GM18517 (cell line): Measurements from ENCODE around the gene POMT1.
"Not testable (repeated sequence)": the region's sequence is repeated elsewhere in the genome, so short reads cannot be mapped to it uniquely, and the experiment has no call there.

Experiments used
- ATAC-seq: cut with Tn5 transposase; IDR thresholded peaks from one replicate; pipeline ENCODE4 v1.9.1; 2021; ENCODE audit warnings: mild to moderate bottlenecking, moderate library complexity; ENCODE audit not compliant: unreplicated experiment

POMT1 gene

GRCh38 chr9:131549186-131549585, 46.5 kb downstream of the POMT1 start:
- ATAC-seq = not testable (repeated sequence)

- ATAC-seq = not testable (repeated sequence)
Measured at GRCh38 chr9:131550465-131550864, 47.7 kb downstream of the POMT1 start.

DNA sequence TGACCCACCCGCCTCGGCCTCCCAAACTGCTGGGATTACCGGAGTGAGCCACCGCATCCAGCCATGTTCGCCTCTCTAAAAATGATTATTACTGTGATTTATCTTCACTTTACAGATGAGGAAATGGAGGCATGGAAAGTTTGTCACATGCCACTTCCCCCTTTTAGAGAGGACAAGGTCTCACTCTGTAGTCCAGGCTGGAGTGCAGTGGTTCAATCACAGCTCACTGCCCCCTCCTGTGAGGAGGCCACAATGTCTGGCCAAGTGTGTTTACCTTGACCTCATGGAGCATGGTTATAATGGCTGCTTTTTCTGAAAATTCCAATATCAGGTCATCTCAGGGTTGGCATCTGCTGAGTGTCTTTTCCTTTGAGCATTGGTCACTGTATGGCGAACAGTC, 49.3 kb downstream of the POMT1 start:
- no peak for ATAC-seq

GRCh38 chr9:131554087-131554842, 51.5 kb downstream of the POMT1 start:
- no peak for ATAC-seq

DNA sequence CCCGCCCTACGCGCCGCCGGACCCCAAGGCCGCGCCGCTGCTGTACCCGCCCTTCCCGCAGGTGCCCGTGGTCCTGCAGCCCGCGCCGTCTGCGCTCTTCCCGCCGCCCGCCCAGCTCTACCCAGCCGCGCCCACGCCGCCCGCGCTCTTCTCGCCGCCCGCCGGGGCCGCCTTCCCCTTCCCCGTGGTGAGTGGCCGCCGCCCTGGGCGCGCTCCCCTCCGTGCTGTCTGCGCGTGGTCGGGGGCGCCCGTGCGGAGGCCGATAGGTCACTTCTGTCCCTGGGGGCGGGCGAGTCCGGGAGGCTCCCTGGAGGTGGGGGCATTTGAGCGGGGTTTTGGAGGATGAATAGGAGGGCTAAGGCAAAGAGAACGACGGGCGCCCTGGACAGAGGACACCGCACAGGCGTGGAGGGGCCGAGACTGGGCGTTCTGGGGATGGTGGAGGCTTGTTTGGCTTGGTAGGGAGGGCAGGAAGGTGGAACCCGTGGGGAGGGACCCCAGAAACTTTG, 52.2 kb downstream of the POMT1 start:
- ATAC-seq = no peak

DNA sequence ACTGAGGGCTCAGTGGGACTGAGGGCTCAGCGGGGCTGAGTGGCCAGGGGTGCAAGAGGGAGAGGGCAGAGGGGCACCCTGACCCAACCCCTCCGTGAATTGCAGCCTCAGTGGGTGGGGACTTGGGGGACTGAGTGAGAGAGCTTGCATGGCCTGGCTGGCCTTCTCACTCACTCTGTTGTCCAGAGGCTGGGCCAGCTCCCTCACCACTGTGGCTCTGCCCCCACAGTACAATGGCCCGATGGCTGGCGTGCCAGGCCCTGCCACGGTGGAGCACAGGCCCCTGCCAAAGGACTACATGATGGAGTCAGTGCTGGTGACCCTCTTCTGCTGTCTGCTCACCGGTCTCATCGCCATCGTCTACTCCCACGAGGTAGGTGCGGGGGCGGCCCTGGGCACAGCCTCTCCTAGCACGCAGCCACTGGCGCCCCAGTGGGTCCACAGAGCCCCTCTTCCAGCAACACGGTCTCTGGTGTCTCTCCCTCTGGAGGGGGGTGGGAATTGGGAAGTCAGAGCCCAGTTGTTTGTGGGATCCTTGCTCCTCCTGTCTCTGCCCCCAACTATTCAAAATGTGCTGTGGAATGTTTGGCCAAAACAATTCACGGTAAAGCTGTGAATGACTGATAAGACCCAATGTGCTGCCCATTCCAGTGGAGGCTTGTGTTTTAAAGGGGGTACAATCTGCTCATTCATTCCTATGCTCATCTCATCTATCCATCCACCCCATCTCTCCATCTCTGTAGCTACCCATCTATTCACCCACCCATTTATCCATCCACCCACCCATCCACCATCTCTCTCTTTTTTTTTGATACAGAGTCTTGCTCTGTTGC, 53.3 kb downstream of the POMT1 start:
- ATAC-seq = no peak

DNA sequence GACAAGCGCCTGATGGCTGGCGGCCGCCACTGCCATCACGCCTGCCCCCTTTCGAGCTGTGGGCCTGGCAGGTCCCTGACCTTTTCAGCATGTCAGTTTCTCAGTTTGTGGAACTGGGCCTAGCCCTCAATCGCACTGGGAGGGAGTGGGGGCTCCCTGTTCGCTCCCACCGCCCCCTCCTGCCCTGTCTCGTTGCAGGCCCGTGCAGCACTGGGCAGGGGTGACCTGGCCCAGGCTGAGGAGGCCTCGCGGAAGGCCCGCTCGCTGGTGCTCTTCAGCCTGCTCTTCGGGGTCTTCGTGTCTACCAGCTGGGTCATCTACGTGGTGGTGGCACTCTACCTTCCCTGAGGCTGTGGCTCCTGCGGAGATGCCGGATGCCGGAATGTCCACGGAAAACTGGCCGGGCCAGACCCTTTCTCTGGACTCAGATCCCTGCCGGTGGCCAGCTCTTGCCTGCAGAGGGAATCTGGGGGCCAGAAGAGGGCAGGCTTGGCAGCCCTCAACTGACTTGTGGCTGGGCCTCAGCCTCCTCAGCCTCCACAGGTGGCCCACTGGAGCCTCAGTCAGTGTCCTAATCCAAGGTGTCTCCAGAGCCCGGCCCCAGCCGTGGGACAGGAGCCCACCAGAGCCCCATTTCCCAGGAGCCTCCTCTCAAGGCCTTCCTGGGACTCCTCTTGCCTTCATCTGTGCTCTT, 55.3 kb downstream of the POMT1 start:
- no peak for ATAC-seq

DNA sequence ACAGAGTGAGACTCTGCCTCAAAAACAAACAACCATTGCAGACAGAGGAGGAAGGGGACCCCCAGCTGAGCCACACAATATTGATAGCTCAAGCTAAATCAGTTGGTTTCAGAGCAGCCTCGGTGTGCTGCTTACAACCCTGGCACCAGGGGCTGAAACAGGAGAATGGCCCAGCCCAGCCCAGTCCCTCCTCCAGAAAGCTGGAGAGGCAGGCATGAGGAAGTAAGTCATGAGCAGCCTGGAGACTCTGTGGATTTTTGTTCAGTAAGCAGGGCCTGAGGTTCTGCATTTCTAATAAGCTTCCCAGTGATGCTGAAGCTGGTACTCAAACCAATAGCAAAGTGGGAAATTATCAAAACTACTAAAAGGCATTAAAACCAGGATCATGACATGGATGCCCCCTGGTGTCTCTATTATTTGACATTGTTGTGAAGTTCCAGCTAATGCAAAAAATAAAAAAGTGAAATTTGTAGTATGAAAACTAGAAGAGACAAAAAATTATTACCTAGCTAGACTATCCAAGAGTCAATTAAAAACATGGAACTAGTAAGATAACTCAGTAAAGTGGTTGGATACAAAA, 56.8 kb downstream of the POMT1 start:
- ATAC-seq = no peak

GRCh38 chr9:131562032-131562959, 59.6 kb downstream of the POMT1 start:
- ATAC-seq = no peak

DNA sequence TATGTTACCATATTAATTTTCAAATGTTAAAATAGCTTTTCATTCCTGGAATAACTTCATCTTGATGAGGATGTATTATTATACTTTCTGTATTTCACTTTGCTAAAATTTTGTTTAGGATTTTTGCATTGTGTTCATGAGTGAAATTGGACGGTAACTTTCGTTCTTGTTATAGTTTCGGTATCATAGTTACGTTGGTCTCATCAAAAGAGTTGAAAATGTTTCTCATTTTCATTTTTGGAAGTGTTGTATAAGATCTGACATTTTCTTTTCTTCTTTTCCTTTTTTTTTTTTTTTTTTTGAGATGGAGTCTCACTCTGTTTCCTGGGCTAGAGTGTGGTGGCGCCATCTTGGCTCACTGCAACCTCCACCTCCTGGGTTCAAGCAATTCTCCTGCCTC, 62.7 kb downstream of the POMT1 start:
- no peak for ATAC-seq

DNA sequence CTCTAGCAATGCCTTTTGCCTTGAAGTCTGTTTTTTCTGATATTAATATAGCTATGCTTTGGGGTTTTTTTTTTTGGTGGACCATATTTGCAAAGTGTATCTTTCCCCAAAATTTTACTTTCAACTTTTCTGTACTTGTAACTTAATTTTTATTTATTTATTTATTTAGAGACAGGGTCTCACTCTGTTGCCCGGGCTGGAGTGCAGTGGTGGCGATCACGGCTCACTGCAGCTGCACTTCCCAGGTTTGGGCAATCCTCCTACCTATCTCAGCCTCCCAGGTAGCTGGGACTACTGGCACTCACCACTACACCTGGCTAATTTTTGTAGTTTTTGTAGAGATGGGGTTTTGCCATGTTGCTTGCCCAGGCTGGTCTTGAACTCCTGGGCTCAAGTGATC, 63.4 kb downstream of the POMT1 start:
- no peak for ATAC-seq

GRCh38 chr9:131567910-131568309, 65.2 kb downstream of the POMT1 start:
- ATAC-seq = no peak
